OCI-LY7 (cell line): ENCODE results near the gene OAS1. TPM values are rescaled to one million over a fixed set of nuclear protein-coding genes. Genes with fewer than 3 reads are reported as not detected.

Experiments
- BruUV-seq: library from RNA; stranded (reverse); fragments of 400-500 nt; replicated peaks from 2 replicates; lab custom pipeline; 2021; lab: Mats Ljungman, UMichigan
- CTCF ChIA-PET: fragments of 300-600 bp; sonication (Branson Sonifier 250); formaldehyde crosslinking; loops from one replicate; lab custom pipeline; 2022; ENCODE audit warnings: antibody characterized with exemption; ENCODE audit not compliant: unreplicated experiment; lab: Charles Lee
- POLR2A ChIA-PET: fragments of 300-600 bp; sonication (Branson Sonifier 250); formaldehyde crosslinking; loops from one replicate; lab custom pipeline; 2022; ENCODE audit warnings: antibody characterized with exemption; lab: Charles Lee
- DNase-seq: peaks from one replicate; pipeline ENCODE4 v3.0.0-alpha.2; 2015; ENCODE audit warnings: low spot score
- H2AFZ ChIP-seq: fragments of 200-600 bp; sonication (generic), shearing (Covaris generic); 2 replicates; pipeline ENCODE4 v1.6.1; 2014; ENCODE audit warnings: mild to moderate bottlenecking, antibody characterized with exemption, low read length, moderate library complexity
- H3K27ac ChIP-seq: fragments of 200-600 bp; sonication (generic); 2 replicates; pipeline ENCODE4 v1.5.1; 2014; ENCODE audit warnings: mixed run types, low read depth, mild to moderate bottlenecking, moderate library complexity, low read length, inconsistent platforms; ENCODE audit not compliant: poor library complexity, severe bottlenecking
- H3K36me3 ChIP-seq: fragments of 200-600 bp; sonication (generic); 2 replicates; pipeline ENCODE4 v1.6.1; 2014; ENCODE audit warnings: mild to moderate bottlenecking, antibody characterized with exemption, low read length, moderate library complexity, mixed read lengths; ENCODE audit not compliant: insufficient read depth
- H3K4me1 ChIP-seq: fragments of 200-600 bp; sonication (generic); 2 replicates; pipeline ENCODE4 v1.5.1; 2014; ENCODE audit warnings: mild to moderate bottlenecking, low read length; ENCODE audit not compliant: insufficient read depth, poor library complexity, severe bottlenecking
- H3K4me2 ChIP-seq: fragments of 200-600 bp; sonication (generic); 2 replicates; pipeline ENCODE4 v1.6.1; 2014; ENCODE audit warnings: mild to moderate bottlenecking, low read length
- H3K4me3 ChIP-seq: fragments of 200-600 bp; sonication (generic); 2 replicates; pipeline ENCODE4 v1.5.1; 2014; ENCODE audit warnings: mild to moderate bottlenecking, low read depth, low read length; ENCODE audit not compliant: poor library complexity, severe bottlenecking
- H3K79me2 ChIP-seq: fragments of 200-600 bp; sonication (generic); 2 replicates; pipeline ENCODE4 v1.6.1; 2016; ENCODE audit warnings: low read depth, mild to moderate bottlenecking, low read length, moderate library complexity, mixed read lengths; ENCODE audit not compliant: insufficient read depth
- H3K9me2 ChIP-seq: fragments of 200-600 bp; sonication (generic); 2 replicates; pipeline ENCODE4 v1.6.1; 2016; ENCODE audit warnings: mild to moderate bottlenecking, low read length, mixed read lengths; ENCODE audit not compliant: insufficient read depth
- H3K9me3 ChIP-seq: fragments of 200-600 bp; sonication (generic); 2 replicates; pipeline ENCODE4 v1.6.1; 2014; ENCODE audit warnings: mild to moderate bottlenecking, mixed run types, low read length, mixed read lengths
- H4K20me1 ChIP-seq: fragments of 200-600 bp; sonication (generic); 2 replicates; pipeline ENCODE4 v1.6.1; 2014; ENCODE audit warnings: mild to moderate bottlenecking, antibody characterized with exemption, low read length, moderate library complexity, mixed read lengths; ENCODE audit not compliant: insufficient read depth
- EZH2phosphoT487 ChIP-seq: fragments of 200-600 bp; sonication (generic); IDR thresholded peaks from 2 replicates; pipeline ENCODE4 v1.6.1; 2018; ENCODE audit warnings: low read depth, borderline replicate concordance, mild to moderate bottlenecking, mixed run types, antibody characterized with exemption, low read length, moderate library complexity, mixed read lengths
- intact Hi-C: fragments of 100-400 bp; cut with micrococcal nuclease; formaldehyde crosslinking; loops from one replicate; pipeline ENCODE4 v1.10.0; 2022; ENCODE audit not compliant: unreplicated experiment
- total RNA-seq, 2 experiments: library from RNA; depleted of rRNA in 1 of 2; stranded (reverse); fragments of >200 nt in 1 of 2; shearing (Covaris generic) in 1 of 2; gene quantifications; 2 replicates each; pipeline ENCODE4 v1.2.3, GENCODE V29; 2014 to 2022
- TF ChIP-seq, protein P1 (sequence below): fragments of 200-600 bp; sonication (generic); conservative IDR thresholded peaks from 2 replicates; pipeline ENCODE4 v1.5.1; 2014; ENCODE audit warnings: mild to moderate bottlenecking, antibody characterized with exemption, low read length, moderate library complexity, mixed read lengths

Gene OAS1
- total RNA-seq, 2 experiments from 2014 or later: 49.6 to 56.3 TPM

DNA sequence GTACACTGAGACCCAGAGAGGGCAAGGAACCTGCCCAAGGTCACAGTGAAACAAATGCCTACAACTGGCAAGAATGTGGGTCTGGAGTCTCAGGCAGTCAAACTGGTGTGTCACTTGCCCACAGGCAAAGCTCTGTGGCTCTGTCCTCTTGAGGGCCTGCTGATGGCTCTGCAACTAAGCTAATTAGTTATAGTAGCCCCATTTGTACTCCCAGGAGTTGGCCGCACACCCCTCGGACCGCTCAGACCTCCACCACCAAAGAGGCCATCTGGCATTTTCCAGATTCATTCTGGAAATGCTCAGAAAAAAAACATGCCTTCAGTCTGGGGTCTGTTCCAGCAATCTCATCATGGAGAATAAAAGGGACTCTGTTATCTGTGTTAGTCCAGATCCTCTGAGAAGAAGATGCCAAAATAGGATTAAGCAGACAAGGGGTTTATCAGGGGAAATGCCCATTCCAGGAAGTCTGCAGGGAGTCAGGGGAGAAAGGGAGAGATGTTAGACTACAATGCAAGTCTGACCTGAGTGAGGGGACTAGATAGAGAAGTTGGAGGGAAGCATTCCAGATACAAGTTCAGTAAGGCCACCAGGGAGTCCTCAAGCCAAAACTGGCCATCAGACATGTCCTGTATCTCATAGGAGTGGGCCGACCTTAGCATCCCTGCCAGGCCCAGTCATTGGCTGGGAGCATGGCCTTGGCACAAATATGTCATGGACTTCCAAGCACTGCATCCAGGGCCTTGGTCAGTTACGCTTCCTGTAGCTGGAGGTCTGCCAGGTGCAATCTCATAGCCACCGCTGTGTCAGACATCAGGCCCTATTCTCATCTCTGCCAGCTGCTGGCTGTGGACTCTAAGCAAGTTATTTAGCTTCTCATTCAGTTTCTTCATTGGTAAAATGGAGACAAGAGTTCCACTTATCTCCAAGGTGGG, 15.4 kb upstream of the OAS1 start:
- intact Hi-C loops: no loop called here
- no peak overlapping the region for H3K4me3 ChIP-seq
- H3K4me2 ChIP-seq: no peak overlapping the region
- POLR2A ChIA-PET: interaction anchor here (0.6 kb wide), 1 partner anchor 386 kb away, joined by 5 read pairs; no protein-coding TSS in a partner anchor
- H4K20me1 ChIP-seq: no peaks in the 10 kb centered on the region
- no peaks in the 10 kb centered on the region for H3K36me3 ChIP-seq
- no peak overlapping the region for H2AFZ ChIP-seq
- no peak overlapping the region for H3K27ac ChIP-seq
- H3K9me3 ChIP-seq: no peaks in the 10 kb centered on the region
- TF ChIP-seq EZH2phosphoT487: no peak
- TF ChIP-seq, protein P1, sequence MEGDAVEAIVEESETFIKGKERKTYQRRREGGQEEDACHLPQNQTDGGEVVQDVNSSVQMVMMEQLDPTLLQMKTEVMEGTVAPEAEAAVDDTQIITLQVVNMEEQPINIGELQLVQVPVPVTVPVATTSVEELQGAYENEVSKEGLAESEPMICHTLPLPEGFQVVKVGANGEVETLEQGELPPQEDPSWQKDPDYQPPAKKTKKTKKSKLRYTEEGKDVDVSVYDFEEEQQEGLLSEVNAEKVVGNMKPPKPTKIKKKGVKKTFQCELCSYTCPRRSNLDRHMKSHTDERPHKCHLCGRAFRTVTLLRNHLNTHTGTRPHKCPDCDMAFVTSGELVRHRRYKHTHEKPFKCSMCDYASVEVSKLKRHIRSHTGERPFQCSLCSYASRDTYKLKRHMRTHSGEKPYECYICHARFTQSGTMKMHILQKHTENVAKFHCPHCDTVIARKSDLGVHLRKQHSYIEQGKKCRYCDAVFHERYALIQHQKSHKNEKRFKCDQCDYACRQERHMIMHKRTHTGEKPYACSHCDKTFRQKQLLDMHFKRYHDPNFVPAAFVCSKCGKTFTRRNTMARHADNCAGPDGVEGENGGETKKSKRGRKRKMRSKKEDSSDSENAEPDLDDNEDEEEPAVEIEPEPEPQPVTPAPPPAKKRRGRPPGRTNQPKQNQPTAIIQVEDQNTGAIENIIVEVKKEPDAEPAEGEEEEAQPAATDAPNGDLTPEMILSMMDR: no peak
- peaks cover 3% of the 10 kb centered on the region for H3K4me1 ChIP-seq
- no TSS peak for BruUV-seq
- CTCF ChIA-PET: no interaction called here
- no peaks in the 10 kb centered on the region for H3K9me2 ChIP-seq
- DNase-seq: no peak
- H3K79me2 ChIP-seq: no peaks in the 10 kb centered on the region

GRCh38 chr12:112892856-112893255, 13.9 kb upstream of the OAS1 start:
- no peaks in the 10 kb centered on the region for H3K9me2 ChIP-seq
- H3K36me3 ChIP-seq: no peaks in the 10 kb centered on the region
- no TSS peak for BruUV-seq
- DNase-seq: no peak
- no peak overlapping the region for H3K4me3 ChIP-seq
- H3K4me1 ChIP-seq: peaks cover 3% of the 10 kb centered on the region
- H3K9me3 ChIP-seq: no peaks in the 10 kb centered on the region
- ChIA-PET CTCF (no interaction called here), POLR2A (interaction anchor here (0.7 to 1.2 kb wide), 2 partner anchors 14 to 1312 kb away, joined by 3 read pairs; partner anchors contain the start of gene OAS1)
- TF ChIP-seq, protein P1: no peak
- TF ChIP-seq EZH2phosphoT487: no peak
- H3K79me2 ChIP-seq: no peaks in the 10 kb centered on the region
- intact Hi-C loops: no loop called here
- no peaks in the 10 kb centered on the region for H4K20me1 ChIP-seq
- no peak overlapping the region for H2AFZ ChIP-seq
- no peak overlapping the region for H3K27ac ChIP-seq
- no peak overlapping the region for H3K4me2 ChIP-seq

DNA sequence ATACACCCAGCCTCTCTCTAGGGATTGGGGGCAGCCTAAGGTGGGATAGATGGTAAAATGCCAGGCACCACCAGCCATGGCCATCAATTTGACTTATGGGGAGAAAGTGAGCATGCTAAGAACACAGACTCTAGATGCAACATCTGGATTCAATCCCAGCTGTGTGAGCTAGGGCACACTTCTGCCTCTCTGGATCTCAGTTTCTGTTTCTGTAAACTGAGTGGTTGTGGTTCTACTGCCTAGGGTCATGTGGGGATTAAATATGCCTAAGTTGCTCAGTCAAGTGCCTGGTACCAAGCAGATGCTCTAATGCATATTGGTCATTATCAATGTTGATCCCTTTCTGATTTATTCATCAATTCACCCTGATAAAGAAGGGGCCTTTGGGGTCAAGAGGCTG, 12.6 kb upstream of the OAS1 start:
- Histone ChIP-seq H3K36me3 (no peaks in the 10 kb centered on the region), H3K79me2 (no peaks in the 10 kb centered on the region), H2AFZ (no peak overlapping the region), H3K4me3 (no peak overlapping the region), H3K4me1 (peaks cover 3% of the 10 kb centered on the region), H3K9me2 (no peaks in the 10 kb centered on the region), H3K27ac (no peak overlapping the region), H4K20me1 (no peaks in the 10 kb centered on the region), H3K4me2 (no peak overlapping the region), H3K9me3 (no peaks in the 10 kb centered on the region)
- ChIA-PET POLR2A (no interaction called here), CTCF (no interaction called here)
- TF ChIP-seq, protein P1: no peak
- no peak for TF ChIP-seq EZH2phosphoT487
- BruUV-seq: no TSS peak
- no peak for DNase-seq
- intact Hi-C loops: no loop called here
